ENCODE results near the gene FMNL3.
A peak's percentile ranks its signal among the peaks of the same experiment; 100 is the strongest.
"Not testable (repeated sequence)": the region's sequence is repeated elsewhere in the genome, so short reads cannot be mapped to it uniquely, and the experiment has no call there.

FMNL3 gene

DNA sequence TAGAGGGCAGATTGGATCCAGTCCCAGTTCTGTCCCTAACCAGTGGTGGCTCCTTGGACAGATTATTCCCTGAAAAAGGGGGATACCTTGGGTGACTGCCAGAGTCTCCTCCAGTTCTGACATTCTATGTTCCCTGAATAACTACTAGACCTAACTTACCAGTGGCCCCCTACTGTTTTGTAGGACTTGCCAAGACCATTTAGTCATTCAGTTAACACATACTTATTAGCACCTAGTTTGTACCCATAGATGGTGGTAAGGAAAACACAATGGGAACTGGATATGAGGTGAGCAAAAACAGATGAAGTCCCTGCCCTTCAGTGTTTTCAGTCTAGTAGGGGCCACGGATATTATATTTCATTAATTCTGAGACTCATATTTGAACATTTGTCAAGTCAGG is 80.4 kb downstream of the FMNL3 start:
- DNase-seq, result no peak

- DNase-seq, result no peak
These were observed 80.9 kb downstream of the FMNL3 start for GRCh38 chr12:49626169-49626835.

GRCh38 chr12:49624921-49625577 is 82.2 kb downstream of the FMNL3 start:
- DNase-seq, result peak; percentile 23

DNA sequence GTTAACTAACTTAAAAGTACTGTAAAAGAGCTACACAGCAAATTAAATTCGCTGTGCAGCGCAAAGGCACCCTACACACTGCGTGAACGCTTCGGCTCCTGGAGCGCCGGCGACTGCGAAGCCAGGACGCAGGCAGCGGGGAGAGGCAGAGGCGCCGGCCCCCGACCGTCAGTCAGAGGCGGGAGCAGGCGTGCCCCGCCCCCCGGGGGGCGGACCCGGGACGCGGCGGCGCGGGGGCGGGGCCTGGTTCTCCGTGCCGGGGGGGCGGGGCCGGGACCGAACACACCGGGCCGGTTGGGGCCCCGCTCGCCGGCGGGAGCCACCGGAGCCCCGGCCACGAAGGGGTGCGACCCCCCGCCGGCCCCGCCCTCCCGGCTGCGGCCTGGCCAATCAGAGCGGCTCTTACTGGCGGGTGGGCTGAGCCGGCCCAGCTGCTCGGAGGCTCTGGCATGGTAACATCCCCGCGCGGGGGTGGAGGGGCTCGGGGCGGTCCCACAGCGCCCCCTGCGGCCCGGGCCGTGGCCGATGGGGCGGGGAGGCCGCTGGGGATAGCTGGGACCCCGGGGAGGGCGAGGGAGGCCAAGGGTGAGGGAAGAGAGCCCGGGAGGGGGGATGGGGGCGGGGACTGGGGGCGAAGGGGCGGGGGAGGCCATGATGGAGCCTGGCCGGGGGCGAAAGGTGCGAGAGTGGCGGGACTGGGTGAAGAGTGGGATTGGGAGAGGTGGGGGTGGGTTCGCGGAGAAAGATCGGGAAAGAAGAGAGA is 83.9 kb downstream of the FMNL3 start, which contains the start of gene PRPF40B:
Gene PRPF40B (plus strand): TSS at position 420 of the 763 bp plus-strand sequence. CDS start 30 bp downstream, at position 450.
- DNase-seq, result peak; percentile 78

- DNase-seq, result no peak
These were observed 84.6 kb downstream of the FMNL3 start for GRCh38 chr12:49622501-49623141.

DNA sequence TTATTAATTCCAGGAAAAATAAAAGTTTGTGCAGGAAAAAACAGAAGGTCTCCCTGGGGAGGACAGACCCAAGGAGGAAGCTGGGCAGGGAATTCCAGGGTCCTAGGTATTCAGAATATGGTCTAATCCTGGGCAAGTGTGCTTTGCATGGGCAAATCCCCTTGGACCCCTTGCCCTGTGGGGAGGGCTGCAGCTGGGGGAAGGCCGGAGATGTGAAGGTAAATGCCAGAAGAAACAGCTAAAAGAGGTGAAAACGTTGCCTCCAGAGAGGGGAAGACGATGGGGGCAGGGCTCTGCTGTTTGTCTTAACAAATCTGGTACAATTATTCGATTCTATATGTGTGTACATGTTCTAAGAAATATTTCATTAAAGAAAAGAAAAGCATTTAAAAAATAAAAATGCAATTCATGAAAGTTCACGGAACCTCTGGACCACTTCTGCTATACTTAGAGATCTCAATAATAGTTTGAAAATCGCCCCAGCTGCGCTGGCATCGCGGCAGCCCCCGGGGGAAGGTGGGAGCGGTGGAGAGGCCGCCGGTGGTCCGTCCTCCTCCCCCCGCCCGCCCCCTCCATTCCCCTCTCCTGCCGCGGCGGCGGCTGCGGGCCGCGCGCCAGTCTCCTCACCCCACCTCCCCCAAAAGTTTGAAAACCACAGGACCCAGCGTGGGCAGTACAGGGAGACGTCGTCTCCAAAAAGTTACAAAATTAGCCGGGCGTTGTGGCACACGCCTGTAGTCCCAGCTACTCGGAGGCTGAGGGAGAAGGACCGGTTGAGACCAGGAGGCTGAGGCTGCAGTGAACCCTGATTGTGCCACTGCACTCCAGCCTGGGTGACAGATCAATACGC is 85.3 kb downstream of the FMNL3 start:
- DNase-seq, result no peak

DNA sequence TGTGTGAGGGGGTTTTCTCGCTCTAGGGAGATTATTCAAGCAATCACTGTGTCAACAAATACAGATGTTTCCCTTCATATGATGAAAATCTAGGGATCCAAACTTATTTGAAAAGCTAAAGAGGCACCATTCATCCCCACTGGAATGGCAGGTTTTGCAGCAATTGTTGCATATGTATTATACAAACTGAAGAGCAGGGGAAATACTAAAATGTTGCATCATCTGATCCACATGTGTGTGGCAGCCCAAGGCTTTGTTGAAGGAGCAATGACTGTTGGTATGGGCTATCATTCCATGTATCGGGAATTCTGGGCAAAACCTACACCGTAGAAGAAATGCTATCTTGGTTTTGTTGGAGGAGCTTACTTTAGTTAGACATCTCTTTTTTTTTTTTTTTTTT is 87.9 kb downstream of the FMNL3 start:
- peak; percentile 11 for DNase-seq

DNA sequence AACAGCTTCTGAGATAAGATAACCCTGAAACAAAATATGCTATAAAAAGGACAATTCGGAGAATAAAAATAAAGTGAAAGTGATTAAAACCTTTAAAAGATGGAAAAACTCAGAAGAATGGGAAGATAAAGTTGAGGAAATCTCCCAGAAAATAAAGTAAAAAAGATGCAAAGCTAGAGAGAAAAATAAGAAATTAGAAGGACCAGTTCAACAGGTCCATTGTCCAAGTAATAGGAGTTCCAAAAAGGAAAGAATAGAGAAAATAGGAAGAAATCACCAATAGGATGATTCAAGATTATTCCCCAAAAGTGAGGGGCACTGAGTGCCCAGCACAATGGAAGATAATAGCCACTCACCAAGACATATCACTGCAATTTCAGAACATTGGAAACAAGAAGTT is 88.6 kb downstream of the FMNL3 start:
- DNase-seq, result no peak

DNA sequence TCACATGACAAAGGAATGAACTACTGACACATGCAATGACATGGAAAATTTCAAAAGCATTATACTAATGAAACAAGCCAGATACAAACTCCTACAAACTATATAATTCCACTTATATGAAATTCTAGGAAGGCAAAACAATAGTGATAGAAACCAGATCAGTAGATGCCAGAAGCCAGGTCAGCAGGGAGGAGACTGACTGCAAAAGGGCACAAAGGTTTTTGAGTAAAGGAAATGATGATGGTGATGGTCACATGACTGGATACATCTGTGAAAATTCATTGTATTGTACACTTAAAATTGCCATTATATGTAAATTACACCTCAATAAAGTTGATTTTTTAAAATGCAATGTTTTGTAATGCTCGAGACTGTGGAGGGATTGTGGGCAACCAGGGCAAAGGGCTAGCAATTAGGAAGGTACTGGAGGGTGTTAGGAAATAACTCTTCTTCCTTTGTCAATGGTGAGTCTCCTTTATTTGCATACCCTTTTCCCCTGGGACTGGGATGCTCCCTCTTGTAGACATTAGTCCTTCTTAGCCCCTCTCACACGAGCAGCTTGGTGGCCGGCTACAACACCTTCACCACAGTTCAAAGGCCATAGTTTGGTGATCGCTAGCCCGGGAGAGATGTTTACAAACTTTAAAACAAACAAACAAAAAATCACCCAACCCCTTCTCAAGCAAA is 90.5 kb downstream of the FMNL3 start:
- DNase-seq, result no peak

GRCh38 chr12:49615725-49616124 is 91.5 kb downstream of the FMNL3 start:
- DNase-seq, result peak; percentile 36

GRCh38 chr12:49612210-49612609 is 95.0 kb downstream of the FMNL3 start:
- DNase-seq, result no peak

- not testable (repeated sequence) for DNase-seq
These were observed 96.4 kb downstream of the FMNL3 start for GRCh38 chr12:49610785-49611184.

- DNase-seq, result no peak
These were observed 97.4 kb downstream of the FMNL3 start for GRCh38 chr12:49609875-49610154.

GRCh38 chr12:49609059-49609874 is 97.9 kb downstream of the FMNL3 start:
- DNase-seq, result no peak

DNA sequence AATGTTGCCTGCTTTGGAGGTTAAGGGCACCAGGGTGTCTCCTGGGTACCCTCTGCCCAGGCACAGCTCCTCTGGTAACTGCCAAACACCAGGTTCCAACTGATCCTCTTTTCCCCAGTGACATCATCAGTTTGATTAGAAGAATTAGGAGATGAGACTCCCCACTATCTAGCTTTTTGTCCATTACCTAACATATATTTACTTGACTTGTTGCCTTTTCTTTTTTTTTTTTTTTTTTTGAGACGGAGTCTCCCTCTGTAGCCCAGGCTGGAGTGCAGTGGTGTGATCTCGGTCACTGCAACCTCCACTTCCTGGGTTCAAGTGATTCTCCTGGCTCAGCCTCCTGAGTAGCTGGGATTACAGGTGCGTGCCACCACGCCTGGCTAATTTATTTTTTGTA is 101.7 kb downstream of the FMNL3 start, which contains the start of gene FAM186B:
Gene FAM186B (minus strand): TSS at position 101 of the 400 bp plus-strand sequence. CDS start 162 bp downstream, outside the sequence.
- not testable (repeated sequence) for DNase-seq

GRCh38 chr12:49604856-49605255 is 102.3 kb downstream of the FMNL3 start:
- DNase-seq, result no peak

DNA sequence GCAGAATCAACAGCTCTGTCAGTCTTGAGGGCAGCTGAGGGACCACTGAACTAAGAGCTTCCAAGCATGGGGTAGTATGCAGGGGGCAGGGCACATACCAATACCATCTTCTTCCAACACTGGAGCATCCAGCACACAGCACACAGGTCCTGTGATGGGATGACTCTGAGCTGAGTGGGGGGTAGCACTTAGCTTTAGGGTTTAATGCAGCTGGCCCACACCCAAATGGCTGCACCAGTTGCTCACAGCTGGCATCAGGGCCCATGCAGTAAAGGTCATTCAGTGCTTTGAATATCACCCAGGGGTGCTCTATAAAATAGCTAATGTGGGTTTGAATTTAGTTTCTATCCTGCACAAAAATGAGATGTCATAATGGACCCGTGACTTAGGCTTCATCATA is 103.5 kb downstream of the FMNL3 start:
- DNase-seq, result no peak

DNA sequence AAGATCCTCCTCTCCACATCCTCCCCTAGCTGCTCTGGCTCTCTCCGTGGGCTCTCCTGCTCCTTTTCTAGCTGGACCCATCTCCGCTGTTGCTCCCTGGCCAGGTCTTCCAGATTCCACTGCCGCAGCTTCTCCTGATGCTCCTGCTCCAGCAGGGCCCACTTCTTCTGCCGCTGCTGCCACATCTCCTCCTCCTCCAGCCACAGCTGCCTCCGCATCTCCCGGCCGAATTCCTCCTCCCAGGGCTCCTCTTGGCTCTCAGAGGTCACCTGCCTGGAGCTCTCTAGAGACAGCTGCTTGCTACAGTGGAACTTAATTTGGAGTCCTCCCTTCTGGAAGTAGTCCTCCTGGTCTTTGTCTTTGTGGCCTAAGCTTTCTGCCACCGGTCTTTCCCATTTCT is 107.2 kb downstream of the FMNL3 start:
- no peak for DNase-seq

DNA sequence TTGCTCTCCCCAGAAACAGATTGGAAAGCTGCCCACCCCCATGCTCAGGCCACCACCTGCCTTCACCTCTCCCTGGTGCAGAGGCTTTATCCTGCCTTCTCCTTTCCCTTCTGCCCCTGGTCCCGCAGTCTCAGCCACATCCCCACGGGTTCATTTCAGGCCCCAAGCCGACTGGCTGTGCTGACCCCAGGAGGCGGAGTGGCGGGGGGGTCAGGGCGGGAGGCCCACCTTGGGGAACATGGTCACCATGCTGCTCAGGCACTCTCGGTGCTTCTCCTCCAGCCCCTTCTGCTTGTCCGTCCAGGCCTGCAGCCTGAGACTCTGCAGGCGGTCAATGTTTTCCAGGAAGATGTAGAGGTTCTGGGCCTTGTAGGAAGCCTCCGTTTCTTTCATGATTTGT is 108.7 kb downstream of the FMNL3 start:
- DNase-seq, result no peak

DNA sequence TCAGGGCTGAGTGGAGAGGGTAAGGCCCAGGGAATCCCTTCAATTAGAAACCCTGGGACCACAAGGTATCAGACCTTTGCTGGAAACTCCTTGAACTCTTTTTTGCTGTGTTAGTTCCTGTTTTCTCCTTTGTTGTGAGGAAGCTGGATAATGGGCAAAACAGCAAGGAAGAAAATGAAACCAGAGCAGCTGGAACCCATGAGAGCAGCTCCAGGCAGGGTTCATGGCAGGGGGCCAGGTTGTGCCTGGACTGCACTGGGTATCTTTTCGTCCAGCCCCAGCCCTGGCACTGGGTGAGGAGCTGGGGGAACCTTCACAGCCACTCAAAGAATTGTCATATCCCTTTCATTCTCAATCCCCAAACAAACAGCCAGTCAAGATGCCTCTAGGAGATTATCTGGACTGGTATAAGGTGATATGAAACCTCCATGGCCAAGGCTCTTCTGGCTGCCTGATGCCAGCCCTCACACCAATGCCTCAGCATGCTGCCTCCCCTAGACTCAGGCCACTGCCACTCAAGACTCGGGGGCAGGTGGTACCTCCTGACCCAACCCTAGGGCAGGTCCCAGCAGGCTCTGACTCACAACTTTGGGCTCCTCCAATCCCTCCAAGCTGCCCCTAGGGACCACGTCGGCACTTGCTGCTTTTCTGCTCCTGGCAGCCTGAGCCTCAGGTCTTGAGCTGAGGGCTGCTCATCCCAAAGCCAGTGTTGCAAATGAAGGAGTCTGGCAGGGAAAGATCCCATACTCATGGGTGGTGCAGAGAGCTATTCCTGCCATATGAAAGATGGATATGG is 118.3 kb downstream of the FMNL3 start:
- DNase-seq, result no peak

Data from HCEC 1CT (cell line).